SKM-1 (cell line): Measurements from ENCODE around the gene PLEKHM2.

ENCODE experiments used
- DNase-seq: peaks from one replicate; lab custom pipeline; 2025; ENCODE audit not compliant: unreplicated experiment; lab: John Stamatoyannopoulos, UW

The PLEKHM2 gene

DNA sequence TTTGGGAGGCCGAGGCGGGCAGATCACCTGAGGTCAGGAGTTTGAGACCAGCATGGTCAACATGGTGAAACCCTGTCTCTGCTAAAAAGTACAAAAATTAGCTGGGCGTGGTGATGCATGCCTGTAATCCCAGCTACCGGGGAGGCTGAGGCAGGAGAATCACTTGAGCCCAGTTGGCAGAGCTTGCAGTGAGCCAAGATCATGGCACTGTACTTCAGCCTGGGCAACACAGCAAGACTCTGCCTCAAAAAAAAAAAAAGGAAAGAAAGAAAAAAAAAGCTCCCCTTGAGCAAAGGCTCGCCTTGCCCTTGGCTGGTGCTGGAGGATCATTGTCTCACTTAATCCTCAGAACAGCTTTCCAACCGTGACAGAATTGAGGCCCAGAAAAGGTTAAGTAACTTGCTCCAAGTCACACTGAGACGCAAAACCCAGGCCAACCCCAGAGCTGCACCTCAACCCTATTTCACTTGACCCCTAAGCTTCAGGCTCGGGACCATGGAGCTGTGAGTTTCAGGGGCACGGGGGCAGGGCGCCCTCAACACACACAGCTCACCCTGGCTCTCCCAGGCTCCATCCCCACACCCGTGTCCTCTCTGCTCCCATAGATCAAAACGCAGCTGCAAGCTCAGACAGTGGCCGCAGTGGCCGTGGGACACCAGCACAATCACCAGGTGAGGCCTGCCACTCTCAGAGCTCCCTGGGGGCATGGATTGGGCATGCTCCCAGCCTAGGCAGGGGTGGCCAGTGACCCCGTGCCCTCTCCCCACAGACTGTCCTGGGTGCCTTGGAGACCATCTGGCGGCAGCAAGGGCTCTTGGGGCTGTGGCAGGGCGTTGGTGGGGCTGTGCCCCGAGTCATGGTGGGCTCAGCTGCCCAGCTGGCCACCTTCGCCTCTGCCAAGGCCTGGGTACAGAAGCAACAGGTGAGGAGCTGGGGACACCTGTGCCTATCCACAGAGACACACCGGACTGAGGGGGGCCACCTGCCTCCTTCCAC, 53.5 kb downstream of the PLEKHM2 start:
- no peak for DNase-seq

DNA sequence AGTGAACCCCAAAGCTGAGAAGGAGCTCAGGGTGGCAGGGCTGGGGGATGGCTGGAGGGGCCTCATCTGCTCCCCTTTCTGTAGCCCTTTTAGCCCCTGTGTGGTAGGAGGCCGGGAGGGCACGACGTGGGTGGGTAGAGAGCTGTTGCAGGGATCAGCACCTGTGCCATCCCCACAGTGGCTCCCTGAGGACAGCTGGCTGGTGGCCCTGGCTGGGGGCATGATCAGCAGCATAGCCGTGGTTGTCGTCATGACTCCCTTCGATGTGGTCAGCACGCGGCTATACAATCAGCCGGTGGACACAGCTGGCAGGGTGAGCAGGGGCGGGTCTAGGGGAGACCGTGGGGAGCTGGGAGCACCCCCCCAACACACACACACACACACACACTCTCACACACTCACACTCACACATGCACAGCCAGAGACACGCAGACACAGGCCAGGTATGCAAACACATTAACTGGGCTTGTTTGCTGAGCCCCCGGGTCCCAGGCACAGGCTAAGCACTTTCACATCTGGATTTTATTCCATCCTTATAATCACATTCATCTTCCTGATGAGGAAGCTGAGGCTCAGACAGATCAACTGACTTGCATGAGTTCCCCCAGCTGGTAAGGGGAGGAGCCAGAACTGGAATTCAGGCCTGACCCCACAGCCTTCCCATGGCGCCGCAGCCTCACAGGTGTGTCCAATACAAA, 54.4 kb downstream of the PLEKHM2 start:
- no peak for DNase-seq

- DNase-seq, result no peak
These were observed 55.1 kb downstream of the PLEKHM2 start for GRCh38 chr1:15739259-15739658.

- no peak for DNase-seq
These were observed 55.6 kb downstream of the PLEKHM2 start for GRCh38 chr1:15739745-15740144.

DNA sequence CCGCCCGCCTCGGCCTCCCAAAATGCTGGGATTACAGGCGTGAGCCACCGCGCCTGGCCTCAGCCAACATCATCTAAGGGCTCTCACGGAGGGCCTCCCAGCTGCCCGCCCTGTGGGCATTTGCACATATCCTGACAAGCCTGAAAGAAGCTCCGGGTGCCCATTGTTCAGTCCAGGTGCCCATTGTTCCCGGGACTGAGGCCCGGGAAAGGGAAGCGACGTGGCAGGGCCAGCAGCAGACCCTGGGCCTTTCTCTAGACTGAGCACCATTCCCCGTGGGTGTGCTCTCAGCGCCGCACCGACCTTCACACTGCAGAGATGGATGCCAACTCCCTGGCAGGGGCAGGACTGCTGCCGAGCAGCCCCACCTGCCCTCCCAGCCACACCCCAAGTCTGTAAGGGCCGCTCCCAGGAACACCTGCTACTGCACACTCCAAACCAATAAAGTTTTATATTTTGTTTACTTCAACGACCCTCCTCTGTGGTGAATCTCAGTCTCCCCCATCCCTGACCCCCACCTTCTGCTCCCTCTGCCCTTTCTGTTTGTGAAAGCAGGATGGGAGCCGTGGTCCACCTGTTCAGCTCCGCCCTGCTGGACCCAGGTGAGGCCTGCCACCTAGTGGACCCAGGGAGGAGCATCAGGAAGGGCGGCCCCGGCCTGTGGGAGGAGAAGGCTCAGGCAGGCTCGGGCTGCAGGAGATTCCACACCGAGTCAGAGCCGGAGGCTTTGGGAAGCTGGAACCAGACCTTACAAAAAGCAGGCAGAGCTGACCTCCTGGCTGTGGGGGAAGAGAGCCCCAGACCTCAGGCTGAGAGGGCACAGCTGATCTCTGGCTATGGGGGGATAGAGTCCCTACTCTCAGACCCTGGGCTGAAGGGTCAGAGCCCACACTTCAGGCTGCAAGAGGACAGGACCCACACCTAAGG, 57.1 kb downstream of the PLEKHM2 start:
- peak; percentile 39 for DNase-seq

DNA sequence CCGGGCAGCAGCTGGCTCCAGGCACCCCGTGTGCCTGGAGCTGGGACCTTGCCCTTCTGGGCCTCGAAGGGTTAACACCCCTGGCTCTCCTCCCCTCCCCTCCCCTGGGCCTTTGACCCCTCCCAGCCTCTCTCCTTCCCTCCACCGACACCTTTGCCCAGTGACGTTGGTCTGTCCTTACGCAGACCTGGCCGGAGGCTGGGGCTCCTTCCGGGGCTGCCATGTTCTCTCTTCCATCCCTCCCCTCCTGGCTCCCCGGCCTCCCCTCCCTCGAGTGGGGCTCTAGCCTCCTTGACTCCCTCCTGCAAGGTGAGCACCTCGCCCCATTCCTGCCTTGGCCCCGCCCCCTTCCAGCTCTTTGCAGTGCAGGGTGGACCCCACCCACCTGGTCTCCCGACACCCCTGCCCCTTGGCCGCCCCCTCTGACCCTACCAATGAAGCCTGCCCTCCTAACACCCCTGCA, 58.2 kb downstream of the PLEKHM2 start, which contains the start of gene TMEM82:
TSS of gene TMEM82 (plus strand) at position 161 of the 463 bp plus-strand sequence. CDS start at position 222, 61 bp downstream.
- no peak for DNase-seq

DNA sequence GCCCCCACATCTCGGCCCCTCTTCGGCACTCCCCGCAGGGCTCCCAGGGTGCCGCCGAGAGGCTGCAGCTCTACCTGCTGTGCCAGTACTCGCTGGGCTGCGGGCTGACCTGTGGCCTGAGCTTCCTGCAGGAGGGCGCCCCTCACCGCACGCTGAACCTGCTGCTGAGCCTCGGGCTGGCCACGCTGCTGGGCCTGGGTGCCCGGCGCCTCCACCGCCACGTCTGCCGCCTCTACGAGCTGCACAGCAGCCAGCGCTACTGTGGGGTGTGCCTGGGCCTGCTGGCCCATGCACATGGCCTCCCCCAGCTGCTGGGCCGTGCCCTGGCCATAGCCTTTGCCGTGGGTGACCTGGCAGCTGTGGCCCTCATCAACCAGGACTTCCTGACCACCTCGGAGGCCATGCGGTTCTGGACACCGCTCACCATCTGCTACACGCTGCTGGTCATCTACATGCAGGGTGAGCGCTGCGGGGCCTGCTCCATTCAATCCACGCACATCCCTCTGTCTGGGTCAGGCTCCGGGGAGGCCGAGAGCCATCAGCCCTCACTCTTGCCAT, 60.1 kb downstream of the PLEKHM2 start:
- DNase-seq, result no peak

- DNase-seq, result no peak
These were observed 63.3 kb downstream of the PLEKHM2 start for GRCh38 chr1:15747378-15747777.

GRCh38 chr1:15748264-15748663, 64.1 kb downstream of the PLEKHM2 start:
- DNase-seq, result no peak

DNA sequence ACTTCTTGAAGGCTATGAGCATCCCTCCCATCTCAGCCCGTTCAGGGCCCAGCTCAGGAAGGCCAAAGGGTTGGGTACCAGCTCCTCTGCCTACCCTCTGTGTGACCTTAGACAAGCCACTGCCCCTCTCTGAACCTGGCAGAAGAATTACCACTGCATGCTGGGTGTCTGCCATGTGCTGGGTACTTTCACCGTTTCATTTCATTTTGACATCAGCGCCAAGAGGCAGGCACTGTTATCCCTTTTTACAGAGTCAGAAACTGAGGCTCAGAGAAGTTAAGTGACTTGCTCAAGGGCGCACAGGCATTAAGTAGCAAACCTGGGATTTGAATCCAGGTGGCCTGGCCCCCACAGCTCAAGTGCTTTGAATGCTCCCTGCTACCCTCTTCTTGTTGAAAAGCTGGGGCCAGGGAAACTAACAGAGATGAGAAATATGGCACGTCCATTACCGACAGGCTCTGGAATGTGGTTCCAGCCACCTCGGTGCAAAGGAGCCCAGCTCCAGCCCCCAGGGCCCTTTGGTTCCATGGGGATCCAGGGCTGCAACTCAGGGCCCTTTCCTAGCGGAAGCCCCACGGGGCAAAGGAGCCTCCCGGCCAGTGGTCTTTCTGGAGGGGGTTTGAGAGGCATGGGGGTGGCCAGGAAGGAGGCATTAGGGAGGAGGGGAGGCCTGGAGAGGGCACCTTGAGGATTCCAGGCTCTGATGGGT, 64.7 kb downstream of the PLEKHM2 start:
- DNase-seq, result no peak

DNA sequence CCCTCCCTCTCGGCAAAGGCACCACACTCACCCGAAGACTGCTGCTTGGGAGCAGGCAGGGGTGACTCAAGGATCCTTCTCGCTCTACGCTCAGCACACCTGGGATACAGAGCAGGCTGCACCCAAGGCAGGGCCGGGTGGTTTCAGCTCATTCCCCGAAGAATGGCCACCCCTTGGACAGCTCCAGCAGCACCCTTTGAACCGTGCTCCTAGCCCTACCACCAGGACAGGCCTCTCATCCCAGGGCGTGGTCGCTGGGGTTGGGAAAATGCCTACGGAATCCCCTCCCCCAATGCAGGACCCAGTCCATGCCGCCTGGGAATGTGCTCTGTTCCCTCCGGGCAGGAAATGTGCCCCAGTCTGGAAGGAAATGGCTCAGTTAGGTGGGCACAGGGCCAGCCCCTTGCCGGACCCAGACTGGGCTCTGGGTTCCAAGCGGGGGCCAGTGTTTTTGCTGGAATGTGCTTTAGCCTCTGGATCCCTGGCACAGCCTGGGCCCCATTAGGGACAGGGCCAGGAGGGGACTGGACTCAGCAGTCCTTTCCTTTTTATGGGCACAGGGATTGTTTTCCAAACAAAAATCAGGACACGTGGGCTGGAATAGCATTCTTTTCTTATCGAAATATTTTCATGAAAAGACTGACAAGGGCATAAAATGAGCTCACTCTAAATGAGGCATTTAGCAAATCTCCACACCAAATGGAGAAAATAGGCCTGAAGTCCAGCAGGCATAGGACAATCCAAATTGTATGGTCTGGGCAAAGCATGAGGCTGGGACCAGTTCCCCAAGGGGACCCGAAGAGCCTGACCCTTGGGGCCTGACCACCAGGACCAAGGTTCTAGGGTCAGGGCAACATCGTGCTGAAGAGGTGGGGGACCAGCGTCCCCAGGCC, 65.5 kb downstream of the PLEKHM2 start:
- no peak for DNase-seq

GRCh38 chr1:15750924-15751323, 66.8 kb downstream of the PLEKHM2 start:
- no peak for DNase-seq

- no peak for DNase-seq
These were observed 67.6 kb downstream of the PLEKHM2 start for GRCh38 chr1:15751717-15752116.

- DNase-seq, result no peak
These were observed 69.7 kb downstream of the PLEKHM2 start for GRCh38 chr1:15753776-15754175.

DNA sequence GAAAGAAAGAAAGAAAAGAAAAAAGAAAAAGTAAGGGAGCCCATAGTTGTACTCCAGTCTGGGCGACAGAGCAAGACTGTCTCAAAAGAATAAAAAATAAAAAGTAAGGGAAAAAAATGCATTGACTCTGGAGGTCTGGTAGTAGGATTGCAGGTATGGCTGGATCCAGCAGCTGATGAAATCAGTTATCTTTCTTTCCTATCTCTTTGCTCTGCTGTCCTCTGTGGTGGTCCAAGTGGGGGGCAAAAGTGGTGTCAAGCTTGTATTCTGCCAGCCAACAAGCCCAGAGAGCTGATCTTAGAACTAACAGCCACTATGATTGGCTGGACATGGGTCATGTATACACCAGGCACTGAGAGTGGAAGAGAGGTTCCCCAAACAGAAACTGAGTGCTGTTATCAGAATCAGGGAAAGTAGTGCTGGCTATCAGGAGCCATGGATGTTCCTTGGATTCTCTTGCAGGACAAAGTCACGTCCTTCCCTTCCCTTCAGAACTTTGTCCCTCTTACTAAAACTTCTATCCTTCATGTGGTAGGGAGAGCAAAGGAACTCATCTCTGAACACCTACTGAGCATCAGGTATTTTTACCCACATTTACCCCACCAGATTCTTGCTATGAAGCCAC, 71.0 kb downstream of the PLEKHM2 start:
- no peak for DNase-seq

GRCh38 chr1:15755646-15756040, 71.5 kb downstream of the PLEKHM2 start:
- no peak for DNase-seq

GRCh38 chr1:15756143-15757015, 72.3 kb downstream of the PLEKHM2 start:
- DNase-seq, result no peak
